ENCODE data around the gene IRS1.

IRS1 gene

DNA sequence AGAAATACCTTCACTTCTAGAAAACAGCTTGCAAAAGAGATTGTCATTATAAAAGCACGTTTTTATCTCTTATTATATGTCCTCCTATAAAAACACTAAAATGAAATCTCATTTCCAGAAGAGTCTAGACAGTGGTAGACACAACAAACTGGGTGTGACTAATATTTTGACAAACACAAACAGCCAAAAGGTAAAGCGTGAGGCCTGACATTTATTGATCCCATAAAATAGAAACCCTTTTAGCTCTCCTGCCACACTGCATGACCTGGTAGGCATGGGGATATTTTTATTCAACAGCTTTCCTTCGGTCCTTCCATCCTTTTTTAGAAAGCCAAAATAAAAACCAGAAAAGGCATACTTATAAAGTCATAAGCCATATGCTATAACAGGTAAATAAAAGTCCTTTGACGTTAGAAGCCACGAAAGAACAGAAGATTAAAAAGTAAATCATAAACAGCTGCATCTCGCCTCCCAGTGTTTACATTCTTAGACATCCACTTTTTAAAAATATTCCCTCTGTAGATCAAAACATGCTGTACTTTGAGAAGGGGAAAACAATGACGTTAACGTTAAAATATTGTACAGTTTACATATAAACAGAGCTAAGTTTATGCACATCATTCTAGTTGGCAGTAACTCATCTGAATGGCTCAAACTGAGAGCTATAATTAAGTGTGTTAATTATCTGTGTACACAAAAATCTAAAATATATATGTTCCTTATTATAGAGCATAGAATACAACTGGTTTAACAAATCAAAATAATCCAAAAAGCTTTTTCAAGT lies 44.6 kb downstream of the IRS1 start:
- DNase-seq, result no peak

DNA sequence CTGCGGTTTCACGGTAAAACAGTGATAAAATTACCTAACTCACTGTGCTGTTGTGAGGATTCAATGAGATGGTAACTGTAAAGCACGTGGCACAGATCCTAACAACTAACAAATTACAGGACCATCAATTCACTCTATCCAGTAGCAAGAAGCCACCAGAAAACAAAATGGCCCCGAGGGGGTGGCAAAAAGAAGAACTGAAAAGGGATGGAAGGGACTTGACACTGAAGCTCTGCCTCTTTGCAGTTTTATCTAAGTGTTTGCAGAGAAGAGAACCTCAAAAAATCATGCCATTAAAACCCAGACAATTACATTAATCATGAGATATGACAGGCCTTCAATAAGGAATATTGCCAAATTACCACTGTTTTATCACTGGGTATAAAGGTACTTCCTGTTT lies 46.7 kb downstream of the IRS1 start:
- DNase-seq, result no peak

DNA sequence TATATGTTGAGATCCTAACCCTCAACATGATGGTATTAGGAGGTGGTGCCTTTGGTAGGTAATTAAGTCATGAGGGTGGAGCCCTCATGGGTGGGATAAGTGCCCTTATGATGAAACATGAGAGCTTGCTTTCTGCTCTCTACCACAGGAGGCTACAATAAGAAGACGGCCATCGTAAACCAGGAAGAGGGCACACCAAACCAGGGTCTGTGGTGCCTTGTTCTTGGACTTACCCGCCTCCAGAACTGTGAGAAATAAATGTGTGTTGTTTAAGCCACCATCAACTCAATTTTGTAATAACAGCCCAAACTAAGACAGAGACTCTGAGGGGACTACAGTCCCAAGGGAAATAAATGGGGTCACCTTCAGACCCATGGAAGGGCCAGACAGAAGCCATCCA lies 52.3 kb downstream of the IRS1 start:
- no peak for DNase-seq

DNA sequence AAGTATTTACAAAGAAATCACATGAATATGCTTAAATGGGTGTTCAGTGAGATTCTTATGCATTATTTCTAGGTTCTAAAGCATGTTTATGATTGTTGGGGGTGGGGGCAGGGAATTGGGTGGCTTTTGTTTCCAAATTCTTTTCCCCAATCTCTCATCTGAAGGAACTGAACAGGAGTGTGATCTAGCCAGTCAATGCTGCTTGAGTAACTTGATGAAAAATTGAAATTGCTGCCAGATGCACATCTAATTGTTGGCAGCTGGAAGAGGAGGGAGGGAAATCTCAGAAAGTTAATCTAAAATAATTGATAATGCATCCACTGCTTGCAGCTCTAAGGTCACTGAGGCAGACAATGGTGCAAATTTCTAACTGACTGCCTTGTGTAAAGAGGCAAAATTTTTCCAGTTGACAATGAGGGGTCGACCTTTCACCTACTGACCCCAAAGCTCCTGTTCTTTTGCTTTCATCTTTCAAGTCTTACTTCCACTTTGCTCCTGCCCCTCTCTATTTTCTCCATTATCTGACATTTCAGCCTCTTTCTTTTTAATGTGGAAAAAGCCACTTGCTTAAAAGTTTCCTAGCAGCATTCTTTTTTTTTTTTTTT lies 53.3 kb downstream of the IRS1 start:
- DNase-seq, result no peak

DNA sequence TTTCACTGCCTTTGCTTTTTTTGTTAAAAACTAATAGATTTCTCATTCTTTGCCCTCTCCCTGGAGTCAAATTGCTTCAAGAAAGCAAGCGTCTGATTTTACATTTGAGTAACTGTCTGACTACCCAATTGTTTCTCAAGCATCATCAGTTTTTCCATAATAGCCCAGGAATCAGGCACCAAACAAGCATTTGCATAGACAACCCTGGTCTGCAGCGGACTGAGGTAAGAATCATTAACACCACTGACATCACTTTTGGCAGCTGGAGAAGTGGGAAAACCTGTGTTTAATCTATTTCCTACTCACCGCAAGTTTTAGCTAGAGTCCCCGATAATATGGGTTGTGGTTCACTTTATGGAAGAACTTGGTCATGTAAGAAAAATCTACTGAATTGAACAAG lies 55.7 kb downstream of the IRS1 start:
- DNase-seq, result no peak

DNA sequence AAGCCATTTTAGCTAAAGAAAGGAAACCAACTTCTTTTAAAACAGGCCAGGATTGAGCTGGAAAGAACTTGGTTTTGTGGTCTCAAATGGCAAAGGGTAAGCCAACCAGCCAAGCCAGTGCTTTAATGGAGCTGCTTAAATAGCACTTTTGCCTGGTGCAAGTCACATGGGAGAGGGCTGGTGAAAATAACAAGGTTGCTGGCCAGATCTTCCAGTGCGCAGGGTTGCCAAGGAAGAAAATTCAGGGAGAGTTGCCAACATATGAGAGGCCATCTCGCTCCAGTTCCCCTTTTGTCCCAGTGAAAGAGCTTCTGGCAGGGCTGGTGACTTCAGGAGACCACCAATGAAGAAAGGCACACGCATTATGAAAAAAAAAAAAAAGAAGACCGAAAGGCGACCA lies 57.3 kb downstream of the IRS1 start:
- no peak for DNase-seq

DNA sequence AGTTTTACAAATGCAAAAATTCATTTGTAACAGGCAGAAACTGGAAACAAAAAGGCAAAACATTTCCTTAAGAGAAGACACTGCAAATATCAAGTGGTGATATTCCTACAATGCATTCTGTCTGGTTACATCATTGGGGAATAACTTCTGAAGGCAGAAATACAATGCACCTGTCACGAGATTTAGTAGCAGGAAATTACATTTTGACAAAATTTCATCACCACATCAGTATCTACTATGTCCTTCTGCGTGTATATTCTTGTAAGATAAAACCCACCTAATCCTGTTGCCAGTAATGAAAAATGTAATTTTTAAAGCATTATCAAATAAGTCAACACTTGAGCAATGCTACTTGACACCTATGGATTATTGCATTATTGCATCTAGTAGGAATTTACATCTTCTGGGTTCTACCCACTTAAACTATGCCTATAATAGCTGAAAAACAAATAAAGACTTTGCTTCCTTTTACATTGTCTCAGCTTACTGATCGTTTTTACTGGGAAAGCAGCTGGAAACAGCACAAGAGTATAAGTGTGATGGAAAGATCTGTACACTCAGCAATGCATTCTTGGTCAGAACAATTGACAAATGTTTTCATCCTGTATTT lies 59.5 kb downstream of the IRS1 start:
- no peak for DNase-seq

DNA sequence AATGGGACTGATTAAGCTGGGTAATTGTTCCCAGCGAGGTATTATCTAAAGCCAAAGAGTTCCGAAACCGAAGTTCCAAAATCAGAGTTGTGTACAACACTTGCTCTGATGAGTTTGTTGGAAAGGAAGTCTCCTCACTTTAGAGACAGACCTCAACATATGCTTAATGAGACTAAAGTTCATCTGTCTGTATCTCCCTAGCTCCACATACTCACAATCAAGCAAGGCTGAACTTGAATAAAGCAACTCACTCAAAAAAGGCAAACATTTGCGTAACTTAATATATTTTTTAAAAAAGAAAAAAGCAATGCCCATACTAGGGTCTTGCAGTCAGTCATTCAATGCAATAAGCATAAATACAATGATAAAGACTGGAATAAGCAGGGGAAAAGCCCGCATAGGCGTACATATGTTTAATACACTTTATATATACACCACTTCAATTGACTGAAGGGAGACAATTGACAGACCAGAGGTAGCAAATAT lies 60.0 kb downstream of the IRS1 start:
- DNase-seq, result no peak

DNA sequence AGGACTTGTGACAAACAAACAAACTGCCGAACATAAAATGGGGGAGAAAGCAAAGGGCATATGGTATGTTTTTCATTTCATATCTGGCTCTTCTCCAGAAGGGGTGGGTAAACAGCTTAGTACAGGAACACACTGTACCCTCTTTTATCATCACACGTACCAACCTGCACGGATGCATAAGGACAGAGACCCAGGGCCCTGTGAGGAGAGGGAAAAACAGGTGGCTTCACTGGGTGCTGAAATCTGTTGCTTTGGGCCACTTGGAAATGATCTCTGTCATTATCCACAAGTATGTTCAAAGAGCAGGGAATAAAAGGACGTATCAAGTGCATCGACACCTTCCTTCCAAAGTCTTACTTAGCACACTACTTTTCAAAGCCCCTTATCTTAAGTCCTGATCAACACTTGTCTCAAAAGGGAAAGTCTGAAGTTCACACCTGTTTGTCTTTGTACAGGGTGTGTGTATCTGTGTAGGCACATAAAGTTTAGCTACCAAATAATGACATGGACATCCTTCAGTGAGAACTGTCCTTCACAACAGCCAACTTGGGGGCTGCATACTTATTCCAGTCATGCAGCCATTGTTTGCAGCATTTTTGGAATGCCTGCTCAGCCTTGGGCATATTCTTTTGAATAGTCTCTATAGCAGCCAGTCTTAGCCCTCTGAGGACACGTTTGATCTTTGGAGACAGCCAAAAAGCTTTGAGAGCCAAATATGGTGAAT lies 60.6 kb downstream of the IRS1 start:
- no peak for DNase-seq

DNA sequence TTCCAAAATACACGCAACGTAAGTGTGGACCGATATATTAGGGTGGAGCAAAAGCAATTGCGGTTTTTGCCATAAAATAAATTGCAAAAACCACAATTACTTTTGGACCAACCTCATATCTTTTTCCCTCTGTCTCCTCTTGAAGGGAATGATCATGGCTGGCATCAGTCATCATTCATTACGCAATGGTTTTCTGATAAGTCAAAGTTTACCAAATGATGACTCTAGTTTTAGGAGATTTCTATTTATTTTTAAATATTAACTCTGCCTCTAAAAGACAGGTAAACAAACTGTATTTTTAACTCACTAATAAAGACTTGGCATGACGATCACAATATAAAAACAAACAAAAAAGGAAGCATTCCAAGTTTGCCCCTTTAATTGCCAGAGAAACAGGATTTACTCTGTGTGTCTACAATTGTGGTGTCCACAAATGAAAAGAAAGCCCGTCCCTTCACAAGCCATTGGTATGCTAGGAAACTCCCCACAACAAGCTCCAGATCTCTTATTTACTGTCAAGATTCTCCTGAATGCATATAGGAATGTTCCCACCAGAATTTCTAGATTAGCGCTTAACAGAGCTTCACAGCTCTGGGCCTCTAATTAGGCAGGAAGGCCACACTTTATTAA lies 61.3 kb downstream of the IRS1 start:
- DNase-seq, result no peak

DNA sequence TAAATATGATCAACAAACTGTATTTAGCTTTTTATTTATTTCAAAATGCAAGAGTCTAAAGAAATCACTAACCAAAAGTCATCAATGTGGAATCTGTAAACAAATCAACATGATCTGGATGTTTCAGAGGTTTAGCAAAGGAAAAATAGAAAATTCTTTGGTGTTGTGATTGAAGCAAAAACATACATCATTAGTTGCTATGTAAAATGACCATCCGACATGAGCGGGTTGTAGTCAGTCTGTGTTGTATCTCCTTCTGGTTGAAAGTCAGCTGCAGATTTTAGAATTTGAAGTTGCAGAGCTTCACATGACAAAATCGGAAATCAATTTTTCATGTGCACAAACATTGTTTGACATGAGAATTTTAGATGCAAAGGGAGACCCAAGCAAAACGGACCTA lies 63.2 kb downstream of the IRS1 start:
- no peak for DNase-seq

DNA sequence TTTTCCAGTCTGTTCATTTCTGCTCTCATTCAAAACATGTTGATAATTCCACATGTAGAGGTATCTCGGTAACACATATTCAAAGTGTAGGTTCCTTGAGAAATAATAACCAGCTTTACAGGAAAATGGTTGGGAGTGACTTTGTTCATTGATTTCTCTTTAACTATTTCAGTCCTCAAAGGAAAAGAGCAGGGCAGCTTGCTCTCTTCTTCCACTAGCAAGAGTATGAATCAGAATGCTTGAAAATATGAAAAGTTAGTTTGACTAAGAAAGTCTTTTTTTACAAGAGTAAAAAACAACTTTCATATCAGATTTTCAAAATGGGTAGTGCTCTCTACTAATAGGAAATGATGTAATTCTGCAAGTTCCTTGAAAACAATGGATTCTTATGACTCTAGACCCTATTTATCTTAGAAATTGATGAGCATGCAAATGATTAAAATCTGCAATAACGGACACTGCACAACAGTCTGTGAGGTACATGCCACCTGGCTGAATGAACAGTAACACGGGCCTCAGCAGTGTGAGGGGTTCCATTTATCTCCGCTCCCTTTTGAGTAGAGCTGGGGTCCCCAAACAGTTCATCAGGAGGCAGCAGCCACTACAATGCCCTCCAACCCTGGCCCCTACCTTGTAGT lies 65.6 kb downstream of the IRS1 start:
- DNase-seq, result no peak

DNA sequence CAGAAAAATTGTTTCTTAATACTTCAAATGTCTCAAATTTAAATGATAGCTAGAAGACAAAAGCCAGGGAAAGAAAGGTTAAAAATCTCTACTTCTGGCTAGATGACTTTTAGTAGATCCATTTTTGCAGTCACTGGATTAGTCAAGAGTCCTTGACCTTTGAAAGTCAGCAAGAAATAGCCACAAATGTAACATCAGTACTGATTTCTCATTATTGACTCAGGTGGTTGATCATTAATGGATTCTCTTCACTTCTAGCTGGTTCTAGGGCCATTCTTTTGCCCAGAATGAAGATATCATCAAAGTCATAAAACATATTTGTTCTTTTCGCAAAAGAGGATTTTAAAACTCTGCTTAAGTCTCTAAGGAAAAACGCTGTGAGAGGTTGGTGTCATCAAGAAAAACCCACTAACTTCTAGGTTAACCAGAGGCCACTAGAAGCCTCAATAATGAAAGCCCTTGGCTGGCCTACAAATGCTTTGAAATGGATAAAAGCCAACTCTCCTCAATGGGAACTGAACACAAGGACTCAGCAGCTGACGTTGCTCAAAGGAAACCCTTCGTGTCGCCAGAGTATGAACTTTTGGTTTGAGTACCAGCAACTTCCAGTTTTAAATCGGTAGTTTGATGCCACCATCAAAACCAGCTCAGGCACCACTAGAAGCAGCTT lies 66.3 kb downstream of the IRS1 start:
- DNase-seq, result no peak

DNA sequence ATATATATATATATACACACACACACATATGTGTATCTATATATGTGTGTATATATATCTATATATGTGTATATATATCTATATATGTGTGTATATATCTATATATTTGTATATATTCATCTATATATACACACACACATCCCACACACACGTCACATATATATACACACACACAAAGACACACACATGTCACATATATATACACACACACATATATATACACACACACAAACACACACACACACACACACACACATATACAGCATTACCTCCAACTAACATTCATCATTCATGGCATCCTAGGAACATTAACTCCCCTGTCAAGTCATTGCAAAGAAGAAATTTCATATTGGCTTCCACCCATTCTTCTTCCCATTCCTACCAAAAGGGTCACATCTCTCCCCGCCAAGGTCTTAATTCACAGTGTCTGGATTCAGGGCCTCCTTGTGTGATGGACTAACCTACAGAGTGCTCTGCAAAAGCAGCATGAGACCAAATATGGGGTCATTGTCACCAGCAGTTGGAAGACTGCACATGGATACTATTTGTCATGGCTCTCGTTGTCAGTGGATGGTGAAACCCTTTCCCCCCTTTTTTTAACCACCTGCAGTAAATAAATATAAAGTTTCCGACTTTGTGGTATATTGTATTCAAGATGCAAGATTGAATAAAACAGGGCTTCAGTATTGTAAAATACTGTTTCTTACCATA lies 67.0 kb downstream of the IRS1 start:
- DNase-seq, result no peak

DNA sequence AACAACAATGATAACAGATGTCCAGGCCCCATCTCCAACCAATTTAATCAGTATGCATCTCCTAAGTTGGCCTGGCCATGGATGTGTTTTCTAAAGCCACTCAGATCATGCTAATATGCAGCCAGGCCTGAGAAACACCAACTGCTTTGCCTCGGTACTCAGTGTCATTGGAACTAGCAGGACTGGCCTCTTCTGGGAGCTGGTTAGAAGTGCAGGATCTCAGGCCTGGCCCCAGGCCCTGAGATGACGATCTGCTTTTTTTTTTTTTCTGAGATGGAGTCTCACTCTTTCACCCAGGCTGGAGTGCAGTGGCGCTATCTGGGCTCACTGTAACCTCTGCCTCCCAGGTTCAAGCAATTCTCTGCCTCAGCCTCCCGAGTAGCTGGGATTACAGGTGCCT lies 69.1 kb downstream of the IRS1 start:
- no peak for DNase-seq

DNA sequence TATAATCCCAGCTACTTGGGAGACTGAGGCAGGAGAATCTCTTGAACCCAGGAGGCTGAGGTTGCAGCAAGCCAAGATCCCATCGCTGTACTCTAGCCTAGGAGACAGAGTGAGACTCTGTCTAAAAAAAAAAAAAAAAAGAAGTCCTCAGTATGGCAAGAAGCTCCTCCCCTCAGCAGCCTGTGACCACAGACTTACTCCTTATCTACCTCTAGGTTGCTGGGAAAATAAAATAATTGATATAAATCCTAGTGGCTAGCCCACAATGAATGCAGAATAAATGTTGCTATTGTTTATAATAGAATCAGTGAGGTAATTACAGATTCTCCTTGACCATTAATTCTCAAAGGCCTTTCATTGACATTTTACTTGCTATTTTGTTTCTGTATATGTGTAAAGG lies 70.6 kb downstream of the IRS1 start:
- no peak for DNase-seq

DNA sequence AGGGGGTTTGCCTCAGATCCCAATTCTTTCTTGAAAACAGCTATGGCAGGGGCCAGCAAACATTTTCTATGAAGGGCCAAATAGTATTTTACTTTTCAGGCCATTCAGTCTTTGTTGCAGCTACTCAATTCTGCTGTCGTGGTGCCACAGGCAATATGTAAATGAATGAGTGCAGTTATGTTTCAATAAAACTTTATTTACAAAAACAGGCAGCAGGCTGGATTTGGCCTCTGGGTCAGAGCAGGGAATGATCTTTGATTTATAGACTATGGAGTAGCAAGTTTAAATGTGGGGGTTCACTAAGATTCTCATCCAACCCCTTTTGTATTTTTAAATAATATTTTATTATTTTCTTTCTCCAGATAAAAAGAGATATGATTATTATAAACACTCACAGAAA lies 72.4 kb downstream of the IRS1 start:
- no peak for DNase-seq

DNA sequence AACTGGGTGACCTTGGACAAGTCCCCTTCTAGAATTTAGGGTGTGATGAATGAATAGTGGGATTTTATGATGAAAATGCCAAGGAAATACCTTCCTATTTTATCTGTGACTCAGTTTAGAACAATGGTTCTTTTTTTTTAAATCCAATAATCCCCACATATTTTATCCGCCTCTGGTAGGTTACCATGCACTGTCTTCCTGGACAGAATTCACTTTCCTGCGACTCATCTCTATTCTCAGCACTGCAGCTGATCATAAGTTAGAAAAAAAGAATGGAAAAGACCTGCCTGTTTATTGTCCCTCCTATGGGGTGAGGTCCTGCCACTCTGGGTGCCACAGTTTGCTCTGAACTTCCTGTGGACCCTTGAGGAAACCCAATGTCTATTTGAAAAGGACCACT lies 73.1 kb downstream of the IRS1 start:
- DNase-seq, result no peak

DNA sequence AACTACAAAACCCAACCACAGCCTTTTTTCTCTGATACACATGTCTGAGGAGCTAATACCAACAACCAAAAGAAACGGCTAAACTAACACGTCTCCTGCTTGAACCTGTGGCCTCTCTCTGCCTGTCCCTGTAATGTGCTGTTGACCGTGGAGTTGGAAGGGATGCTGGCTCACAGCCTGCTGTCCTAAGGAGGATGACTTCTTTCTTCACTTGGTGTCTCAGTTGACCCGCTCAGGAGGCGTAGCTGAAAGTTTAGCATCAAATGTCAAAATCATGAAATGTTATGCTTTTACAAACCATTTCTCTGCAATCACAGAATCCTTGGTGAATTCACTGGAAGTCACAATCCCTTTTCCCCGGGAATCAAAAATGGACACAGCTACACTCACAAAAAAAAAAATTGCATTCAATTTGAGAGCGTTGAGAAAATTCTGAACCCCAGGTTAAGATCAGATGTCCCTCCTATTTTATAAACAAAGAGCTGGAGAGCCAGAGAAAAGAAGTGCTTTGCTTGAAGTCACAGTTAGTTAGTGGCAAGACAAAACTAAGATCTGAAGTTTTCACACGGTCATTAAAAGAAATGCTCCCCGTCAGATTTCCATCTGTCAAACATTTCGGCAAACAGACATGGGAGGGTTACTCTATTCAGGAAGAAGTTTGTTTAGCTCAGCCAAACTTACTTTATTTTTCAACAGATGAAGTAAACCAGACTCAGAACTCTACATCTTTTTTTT lies 74.3 kb downstream of the IRS1 start:
- no peak for DNase-seq

DNA sequence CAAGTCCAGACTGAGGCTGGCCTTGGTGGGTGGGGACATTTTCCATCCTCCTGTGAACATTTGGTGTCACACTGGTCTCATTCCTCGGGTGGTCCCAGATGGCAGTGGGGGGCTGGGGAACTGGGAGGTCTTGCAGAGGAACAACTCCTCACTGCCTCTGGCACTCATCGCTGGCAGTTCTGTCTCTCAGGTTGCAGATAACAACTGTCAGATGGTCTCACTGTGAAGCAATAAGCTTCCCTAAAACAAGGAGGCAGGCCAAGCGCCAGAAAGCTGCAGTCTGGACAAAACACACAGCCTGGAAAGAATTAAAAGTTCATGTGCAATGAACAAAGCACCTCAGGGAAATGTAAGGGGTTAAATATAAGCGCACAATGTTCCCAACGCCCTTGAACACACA lies 78.1 kb downstream of the IRS1 start:
- no peak for DNase-seq

DNA sequence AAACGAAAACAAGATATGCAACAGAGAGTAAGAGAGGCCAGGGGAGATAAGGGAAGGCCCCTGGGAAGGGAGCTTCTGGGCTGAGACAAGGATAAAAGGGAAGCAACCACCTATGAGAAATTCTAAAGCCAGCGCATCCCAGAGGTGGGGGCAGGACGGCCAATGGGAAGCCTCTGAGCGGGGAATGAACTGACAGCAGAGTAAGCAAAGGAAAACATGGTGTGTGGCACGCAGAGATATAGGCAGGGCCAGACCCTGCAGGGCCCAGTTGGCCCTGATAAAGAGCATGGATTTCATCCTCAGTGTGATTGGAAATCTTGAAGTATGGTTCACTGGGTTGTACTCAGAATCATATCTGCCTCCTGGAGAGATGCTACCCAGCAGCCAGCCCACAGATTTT lies 78.7 kb downstream of the IRS1 start:
- no peak for DNase-seq
